Endothelial cell of umbilical vein (primary cell): ENCODE measurements around the gene DNAJC4. TPM values are rescaled to one million over a fixed set of nuclear protein-coding genes. Genes with fewer than 3 reads are reported as not detected.

ENCODE experiments used
- BruUV-seq: library from RNA; stranded (reverse); fragments of 400-500 nt; replicated peaks from 2 replicates; lab custom pipeline; 2021; lab: Mats Ljungman, UMichigan
- CTCF ChIA-PET: fragments of 300-600, 350-600 bp; sonication (Branson Sonifier 250); formaldehyde crosslinking; loops from one replicate; lab custom pipeline; 2021; ENCODE audit warnings: antibody characterized with exemption, inconsistent platforms; lab: Charles Lee
- POLR2A ChIA-PET: fragments of 300-600, 350-600 bp; sonication (Branson Sonifier 250); formaldehyde crosslinking; loops from one replicate; lab custom pipeline; 2021; ENCODE audit warnings: antibody characterized with exemption, inconsistent platforms; lab: Charles Lee
- DNase-seq: peaks from one replicate; pipeline ENCODE4 v3.0.0-alpha.2; 2011; ENCODE audit warnings: low read depth, low spot score
- FAIRE-seq: peaks from 2 replicates; lab custom pipeline; 2011; peaks lifted over from hg19 to GRCh38; lab: Jason Lieb, UNC
- H2AFZ ChIP-seq: 2 replicates; pipeline ENCODE4 v1.6.0; 2012; ENCODE audit warnings: low read depth, low read length, control low read depth, inconsistent platforms
- H3K27ac ChIP-seq: 2 replicates; pipeline ENCODE4 v1.5.1; 2011; ENCODE audit warnings: low read depth, mild to moderate bottlenecking, control low read depth, low read length, moderate library complexity; ENCODE audit not compliant: insufficient read depth
- H3K27me3 ChIP-seq, 2 experiments: 2 replicates each; pipeline versions ENCODE4 v1.6.0 to v1.6.1; 2011; ENCODE audit warnings: low read length in 2 of 2, mixed read lengths in 1 of 2; ENCODE audit not compliant: control insufficient read depth in 2 of 2, insufficient read depth in 2 of 2
- H3K36me3 ChIP-seq, 2 experiments: 2 replicates in 1 of 2; 3 replicates in 1 of 2; pipeline ENCODE4 v1.5.1; 2011; ENCODE audit warnings: low read length in 2 of 2, mild to moderate bottlenecking in 1 of 2, moderate library complexity in 1 of 2; ENCODE audit not compliant: control insufficient read depth in 2 of 2, insufficient read depth in 2 of 2; ENCODE audit errors: extremely low read depth in 1 of 2
- H3K4me1 ChIP-seq: 3 replicates; pipeline ENCODE4 v1.5.1; 2011; ENCODE audit warnings: mild to moderate bottlenecking, low read length; ENCODE audit not compliant: control insufficient read depth, insufficient read depth; ENCODE audit errors: extremely low read depth
- H3K4me2 ChIP-seq: 2 replicates; pipeline ENCODE4 v1.6.1; 2011; ENCODE audit warnings: low read length, control low read depth, mixed read lengths; ENCODE audit not compliant: insufficient read depth
- H3K4me3 ChIP-seq, 3 experiments: fragments of 200-600 bp in 1 of 3; sonication (generic), shearing (Covaris generic) in 1 of 3; replicated peaks in 1 of 3; 2 replicates each; pipeline ENCODE4 v1.5.1; 2011 to 2016; ENCODE audit warnings: control low read depth in 3 of 3, low read length in 3 of 3, mild to moderate bottlenecking in 2 of 3, inconsistent platforms in 1 of 3, low read depth in 1 of 3, moderate library complexity in 1 of 3; ENCODE audit not compliant: insufficient read depth in 1 of 3
- H3K79me2 ChIP-seq: 2 replicates; pipeline ENCODE4 v1.6.0; 2012; ENCODE audit warnings: low read length, inconsistent platforms; ENCODE audit not compliant: control insufficient read depth, insufficient read depth
- H3K9ac ChIP-seq: replicated peaks from 2 replicates; pipeline ENCODE3; 2011; ENCODE audit warnings: low read length, control low read depth; ENCODE audit not compliant: insufficient read depth; ENCODE audit errors: extremely low read depth
- H3K9me1 ChIP-seq: replicated peaks from 3 replicates; pipeline ENCODE4 v1.6.0; 2011; ENCODE audit warnings: mild to moderate bottlenecking, low read length; ENCODE audit not compliant: control insufficient read depth, insufficient read depth; ENCODE audit errors: extremely low read depth
- H3K9me3 ChIP-seq: replicated peaks from 2 replicates; pipeline ENCODE4 v1.5.1; 2012; ENCODE audit warnings: low read length, inconsistent platforms; ENCODE audit not compliant: control insufficient read depth, insufficient read depth
- H4K20me1 ChIP-seq: replicated peaks from 2 replicates; pipeline ENCODE3; 2011; ENCODE audit warnings: mild to moderate bottlenecking, low read length; ENCODE audit not compliant: control insufficient read depth, insufficient read depth; ENCODE audit errors: extremely low read depth
- CTCF ChIP-seq, 2 donors: IDR thresholded peaks; 1 replicate in 1 of 2; 2 replicates in 1 of 2; pipeline ENCODE4 v1.5.1; 2011; ENCODE audit warnings: low read length in 2 of 2, mild to moderate bottlenecking in 2 of 2, moderate library complexity in 2 of 2, control low read depth in 1 of 2, inconsistent platforms in 1 of 2, low read depth in 1 of 2; ENCODE audit not compliant: insufficient read depth in 1 of 2; ENCODE audit errors: extremely low read depth in 1 of 2
- EZH2 ChIP-seq: IDR thresholded peaks from 2 replicates; pipeline ENCODE4 v1.6.1; 2012; ENCODE audit warnings: borderline replicate concordance, low read depth, mild to moderate bottlenecking, moderate library complexity, low read length, inconsistent platforms; ENCODE audit not compliant: severe bottlenecking
- GATA2 ChIP-seq: IDR thresholded peaks from 2 replicates; pipeline ENCODE4 v1.7.0; 2011; ENCODE audit warnings: low read depth, mild to moderate bottlenecking, moderate library complexity, mixed read lengths, low read length; ENCODE audit not compliant: insufficient read length, insufficient read depth
- JUN ChIP-seq: IDR thresholded peaks from 2 replicates; pipeline ENCODE4 v1.6.1; 2011; ENCODE audit warnings: borderline replicate concordance, low read depth; ENCODE audit not compliant: insufficient read length, insufficient read depth
- MYC ChIP-seq: IDR thresholded peaks from one replicate; pipeline ENCODE4 v1.6.1; 2011; ENCODE audit warnings: mild to moderate bottlenecking, low read depth, low read length
- POLR2A ChIP-seq: IDR thresholded peaks from 2 replicates; pipeline ENCODE4 v1.6.1; 2012; ENCODE audit warnings: low read depth, mild to moderate bottlenecking, control low read depth, low read length
- POLR2AphosphoS5 ChIP-seq: IDR thresholded peaks from 2 replicates; pipeline ENCODE4 v1.6.1; 2012; ENCODE audit warnings: low read depth, mild to moderate bottlenecking, control low read depth, low read length, moderate library complexity; ENCODE audit not compliant: insufficient read depth
- dilution Hi-C: fragments of 300-500 bp; cut with MboI; formaldehyde crosslinking; loops from one replicate; pipeline ENCODE4 v1.15.0; 2019; ENCODE audit warnings: low sequenced_read_pairs; ENCODE audit not compliant: extremely low pct_ligation_motif_present
- intact Hi-C: fragments of 100-400 bp; cut with micrococcal nuclease; formaldehyde crosslinking; loops from one replicate; pipeline ENCODE4 v1.10.0; 2022
- polyA plus RNA-seq, 4 experiments: library from polyadenylated mRNA; depleted of rRNA in 3 of 4; stranded (reverse) in 3 of 4; unstranded in 1 of 4; fragments of >200 nt; gene quantifications; 2 replicates each; pipeline versions ENCODE4 v1.2.1 to v1.2.3, GENCODE V29; 2011 to 2012; ENCODE audit warnings: missing spikeins in 1 of 4
- total RNA-seq: library from RNA; stranded (reverse); gene quantifications from 2 replicates; pipeline ENCODE4 v1.2.3, GENCODE V29; 2021
- TF ChIP-seq, protein P1 (sequence below): IDR thresholded peaks from 2 replicates; pipeline ENCODE4 v1.6.1; 2011; ENCODE audit not compliant: insufficient read depth, insufficient read length

DNAJC4 gene
- total and polyA plus RNA-seq, 2 donors (not counting 3 experiments of a cell fraction or from before 2014, with no cell fraction given), result 23.5 to 41.2 TPM

DNA sequence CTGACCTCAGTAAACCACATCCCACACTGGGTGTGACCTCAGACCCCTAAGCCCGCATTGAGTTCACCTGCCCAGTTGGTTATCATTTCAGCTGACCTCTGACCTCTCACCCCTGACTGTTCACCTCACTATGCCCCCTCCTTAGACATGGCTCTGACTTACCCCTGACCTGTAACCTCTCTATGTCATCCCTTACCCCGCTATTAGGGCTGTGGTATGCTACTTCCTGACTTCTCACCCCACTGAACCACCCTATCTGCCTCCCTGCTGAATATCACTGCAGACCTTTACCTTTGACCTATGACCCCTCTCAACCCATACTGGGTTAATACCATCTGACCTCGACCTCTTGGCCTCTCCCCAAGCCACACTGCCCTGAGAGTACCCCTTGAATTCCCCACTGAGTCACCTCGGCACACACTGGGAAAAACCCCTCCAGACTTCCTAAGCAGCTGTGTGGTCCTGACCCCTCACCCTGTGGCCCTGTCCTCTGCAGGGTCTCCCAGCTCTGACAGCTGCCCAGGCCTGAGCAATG is 29.3 kb downstream of the DNAJC4 start:
- DNase-seq (no peak), FAIRE-seq (no peak)
- TF ChIP-seq JUN (no peak), MYC (no peak), GATA2 (no peak), POLR2A (no peak), POLR2AphosphoS5 (no peak), EZH2 (no peak), CTCF (IDR thresholded peaks at IDR 0.05; ENCODE audit: extremely low read depth in 1 of 2, insufficient read depth in 1 of 2, low read depth in 1 of 2, low read length in 2 of 2) (no peak)
- TF ChIP-seq, protein P1, sequence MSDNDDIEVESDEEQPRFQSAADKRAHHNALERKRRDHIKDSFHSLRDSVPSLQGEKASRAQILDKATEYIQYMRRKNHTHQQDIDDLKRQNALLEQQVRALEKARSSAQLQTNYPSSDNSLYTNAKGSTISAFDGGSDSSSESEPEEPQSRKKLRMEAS, result no peak
- dilution Hi-C loops (no loop called here), intact Hi-C loops (no loop called here)
- Histone ChIP-seq H3K27me3 (no peaks in the 10 kb centered on the region), H3K4me2 (no peak overlapping the region), H4K20me1 (no peaks in the 10 kb centered on the region), H3K79me2 (peaks cover 3% of the 10 kb centered on the region), H3K27ac (no peak overlapping the region), H2AFZ (no peak overlapping the region), H3K9me3 (no peaks in the 10 kb centered on the region), H3K4me1 (peaks cover 15% of the 10 kb centered on the region), H3K9ac (no peak overlapping the region), H3K9me1 (no peaks in the 10 kb centered on the region), H3K36me3 (peaks cover 18 to 44% of the 10 kb centered on the region in 2 experiments), H3K4me3 (no peak overlapping the region)
- no TSS peak for BruUV-seq
- ChIA-PET POLR2A (no interaction called here), CTCF (no interaction called here)
